K562 (cell line): ENCODE data around the gene TGFBR1. TPM values are rescaled to one million over a fixed set of nuclear protein-coding genes. Genes with fewer than 3 reads are reported as not detected.

ENCODE experiments used
- DPF2 ChIP-seq: fragments of 450-650 bp; IDR thresholded peaks from 2 replicates; pipeline ENCODE4 v1.6.1; 2016
- MEF2A ChIP-seq: IDR thresholded peaks from 2 replicates; pipeline ENCODE4 v1.6.1; 2011; ENCODE audit warnings: low read depth, mild to moderate bottlenecking, low read length, moderate library complexity; ENCODE audit not compliant: control insufficient read depth
- MYBL2 ChIP-seq, 2 experiments: fragments of 450-650 bp in 1 of 2; sonication (generic) in 1 of 2; formaldehyde crosslinking in 1 of 2; IDR thresholded peaks; 2 replicates each; pipeline versions ENCODE4 v1.6.1 to v1.8.1; 2017 to 2022; ENCODE audit warnings: borderline replicate concordance in 1 of 2, inconsistent platforms in 1 of 2, low read depth in 1 of 2, mild to moderate bottlenecking in 1 of 2, missing genetic modification reagents in 1 of 2, moderate library complexity in 1 of 2
- PCBP1 ChIP-seq: fragments of 200-400 bp; formaldehyde crosslinking; IDR thresholded peaks from 2 replicates; pipeline ENCODE4 v1.6.1; 2018; ENCODE audit warnings: mild to moderate bottlenecking, low read depth, low read length; ENCODE audit not compliant: poor library complexity, severe bottlenecking
- SOX6 ChIP-seq: fragments of 450-650 bp; IDR thresholded peaks from 2 replicates; pipeline ENCODE4 v1.6.1; 2014; ENCODE audit warnings: mild to moderate bottlenecking
- TCF3 ChIP-seq: sonication (generic); formaldehyde crosslinking; IDR thresholded peaks from 2 replicates; pipeline ENCODE4 v1.4.0; 2020; ENCODE audit warnings: mild to moderate bottlenecking, missing genetic modification reagents
- ZBTB1 ChIP-seq: sonication (generic); formaldehyde crosslinking; IDR thresholded peaks from 2 replicates; pipeline ENCODE4 v1.8.1; 2023; ENCODE audit warnings: missing genetic modification reagents, low read depth, mild to moderate bottlenecking, borderline replicate concordance
- ZC3H4 ChIP-seq: sonication (generic); formaldehyde crosslinking; IDR thresholded peaks from 2 replicates; pipeline ENCODE4 v1.9.0; 2021; ENCODE audit warnings: missing genetic modification reagents, borderline replicate concordance
- ZFP36 ChIP-seq: fragments of 150-350 bp; IDR thresholded peaks from 2 replicates; pipeline ENCODE4 v1.6.1; 2018; ENCODE audit warnings: low read length, low read depth; ENCODE audit not compliant: partially characterized antibody
- ZNF384 ChIP-seq: IDR thresholded peaks from 2 replicates; pipeline ENCODE4 v1.6.1; 2012; ENCODE audit warnings: low read depth, low read length, improper control_type of control experiment
- polyA plus RNA-seq, 8 experiments: library from polyadenylated mRNA; depleted of rRNA in 4 of 8; stranded (reverse) in 5 of 8; unstranded in 3 of 8; fragments of >200 nt; fragmentation: Nextera tagmentation in 2 of 8; fragmentation: Illumina TruSeq in 1 of 8; extraction: Ambion mirVana in 2 of 8; extraction: Trizol in 1 of 8; gene quantifications; 2 replicates each; pipeline versions ENCODE4 v1.2.1 to v1.2.3, GENCODE V29; 2011 to 2014; ENCODE audit warnings: inconsistent platforms in 1 of 8, missing spikeins in 1 of 8
- total RNA-seq, 7 experiments: library from RNA; depleted of rRNA in 6 of 7; stranded (reverse); fragments of >200 nt in 6 of 7; fragmentation: Illumina TruSeq in 2 of 7; extraction: Trizol in 2 of 7; gene quantifications; 2 replicates each; pipeline versions ENCODE4 v1.2.1 to v1.2.3, GENCODE V29; 2011 to 2021; ENCODE audit warnings: low replicate concordance in 1 of 7
- TF ChIP-seq, protein P1 (sequence below): fragments of 450-650 bp; IDR thresholded peaks from 2 replicates; pipeline ENCODE4 v1.6.1; 2016; ENCODE audit warnings: antibody characterized with exemption
- TF ChIP-seq, protein P2 (sequence below): fragments of 450-650 bp; conservative IDR thresholded peaks from 2 replicates; pipeline ENCODE4 v1.6.1; 2016; ENCODE audit warnings: missing genetic modification characterization, low read depth, mild to moderate bottlenecking, control low read depth, missing compliant biosample characterization
- TF ChIP-seq, protein P3 (sequence below): sonication (generic); formaldehyde crosslinking; IDR thresholded peaks from 2 replicates; pipeline ENCODE4 v1.8.0; 2022; ENCODE audit warnings: missing genetic modification reagents, mild to moderate bottlenecking, borderline replicate concordance
- TF ChIP-seq, protein P4 (sequence below): fragments of 250-450 bp; sonication (Bioruptor Pico); IDR thresholded peaks from 2 replicates; pipeline ENCODE4 v1.5.0; 2022; ENCODE audit warnings: mild to moderate bottlenecking
- TF ChIP-seq, protein P5 (sequence below): fragments of 250-450 bp; sonication (Bioruptor Pico); IDR thresholded peaks from 2 replicates; pipeline ENCODE4 v1.4.0; 2020; ENCODE audit warnings: mild to moderate bottlenecking

The TGFBR1 gene
- total and polyA plus RNA-seq, 9 of the 15 experiments (the other 6 are each of a cell fraction or from before 2014, with no cell fraction given): 15.5 to 62.4 (median 42.7) TPM

DNA sequence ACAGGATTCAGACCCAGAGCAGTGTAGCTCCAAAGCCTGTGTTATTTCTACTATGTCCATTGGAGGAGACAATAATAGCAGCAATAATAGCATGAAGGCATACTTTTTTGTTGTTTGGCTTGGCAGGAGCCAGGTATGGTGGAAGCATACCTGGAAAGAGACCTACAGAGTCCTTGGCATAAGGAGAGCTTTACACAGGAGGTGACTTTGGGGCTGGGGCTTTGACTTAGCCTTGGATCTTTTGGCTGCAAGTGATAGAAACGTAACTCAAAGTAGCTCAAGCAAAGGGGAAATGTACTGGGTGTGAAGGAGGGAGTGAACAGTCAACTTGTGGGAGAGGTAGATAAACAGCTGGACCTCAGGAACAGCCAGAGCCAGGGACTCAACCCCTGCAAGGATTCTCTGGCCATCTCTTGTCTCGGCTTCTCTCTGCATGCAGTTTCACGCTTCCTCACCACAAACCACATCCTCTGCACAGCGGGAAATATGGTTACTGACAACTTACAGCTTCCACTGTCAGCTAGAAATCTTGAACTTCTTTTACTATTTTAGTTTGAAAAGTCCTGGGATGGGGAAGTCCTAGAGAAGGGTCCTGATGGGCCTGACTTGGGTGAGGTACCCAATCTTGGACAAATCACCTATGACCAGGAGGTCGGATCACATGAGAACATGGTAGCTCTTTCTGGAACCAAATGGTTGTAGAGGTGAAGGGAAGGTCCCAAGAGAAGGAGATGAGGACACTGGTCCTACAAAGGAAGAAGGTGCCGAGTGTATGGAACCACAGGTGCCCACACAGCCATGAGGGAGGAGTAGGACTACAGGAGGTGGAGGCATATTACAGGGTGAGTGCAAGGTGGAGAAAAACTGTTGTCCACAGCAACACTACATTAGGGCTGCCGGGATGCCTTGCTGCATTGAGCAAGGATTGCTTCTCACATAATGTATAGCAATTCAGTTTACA is 47.0 kb upstream of the TGFBR1 start (continued):
- TF ChIP-seq, protein P1, sequence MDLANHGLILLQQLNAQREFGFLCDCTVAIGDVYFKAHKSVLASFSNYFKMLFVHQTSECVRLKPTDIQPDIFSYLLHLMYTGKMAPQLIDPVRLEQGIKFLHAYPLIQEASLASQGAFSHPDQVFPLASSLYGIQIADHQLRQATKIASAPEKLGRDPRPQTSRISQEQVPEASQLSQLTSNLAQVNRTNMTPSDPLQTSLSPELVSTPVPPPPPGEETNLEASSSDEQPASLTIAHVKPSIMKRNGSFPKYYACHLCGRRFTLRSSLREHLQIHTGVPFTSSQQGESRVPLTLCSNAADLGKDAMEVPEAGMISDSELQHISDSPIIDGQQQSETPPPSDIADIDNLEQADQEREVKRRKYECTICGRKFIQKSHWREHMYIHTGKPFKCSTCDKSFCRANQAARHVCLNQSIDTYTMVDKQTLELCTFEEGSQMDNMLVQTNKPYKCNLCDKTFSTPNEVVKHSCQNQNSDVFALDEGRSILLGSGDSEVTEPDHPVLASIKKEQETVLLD: no peak
- TF ChIP-seq ZFP36 (no peak), ZC3H4 (CRISPR knock-in tag) (no peak), PCBP1 (no peak), ZBTB1 (no peak), TCF3 (CRISPR knock-in tag) (peak; percentile 96), MYBL2 (IDR thresholded peaks at IDR 0.05; ENCODE audit: low read depth) (no peak), MYBL2 (CRISPR knock-in tag; IDR thresholded peaks at IDR 0.05; ENCODE audit: borderline replicate concordance) (no peak), DPF2 (peak; percentile 87), ZNF384 (no peak), SOX6 (peak; percentile 78), MEF2A (0 out of 2 replicates have a peak, but pooled peaks have one; percentile 20)
- TF ChIP-seq, protein P2, sequence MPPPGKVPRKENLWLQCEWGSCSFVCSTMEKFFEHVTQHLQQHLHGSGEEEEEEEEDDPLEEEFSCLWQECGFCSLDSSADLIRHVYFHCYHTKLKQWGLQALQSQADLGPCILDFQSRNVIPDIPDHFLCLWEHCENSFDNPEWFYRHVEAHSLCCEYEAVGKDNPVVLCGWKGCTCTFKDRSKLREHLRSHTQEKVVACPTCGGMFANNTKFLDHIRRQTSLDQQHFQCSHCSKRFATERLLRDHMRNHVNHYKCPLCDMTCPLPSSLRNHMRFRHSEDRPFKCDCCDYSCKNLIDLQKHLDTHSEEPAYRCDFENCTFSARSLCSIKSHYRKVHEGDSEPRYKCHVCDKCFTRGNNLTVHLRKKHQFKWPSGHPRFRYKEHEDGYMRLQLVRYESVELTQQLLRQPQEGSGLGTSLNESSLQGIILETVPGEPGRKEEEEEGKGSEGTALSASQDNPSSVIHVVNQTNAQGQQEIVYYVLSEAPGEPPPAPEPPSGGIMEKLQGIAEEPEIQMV (tag): no peak
- TF ChIP-seq, protein P3, sequence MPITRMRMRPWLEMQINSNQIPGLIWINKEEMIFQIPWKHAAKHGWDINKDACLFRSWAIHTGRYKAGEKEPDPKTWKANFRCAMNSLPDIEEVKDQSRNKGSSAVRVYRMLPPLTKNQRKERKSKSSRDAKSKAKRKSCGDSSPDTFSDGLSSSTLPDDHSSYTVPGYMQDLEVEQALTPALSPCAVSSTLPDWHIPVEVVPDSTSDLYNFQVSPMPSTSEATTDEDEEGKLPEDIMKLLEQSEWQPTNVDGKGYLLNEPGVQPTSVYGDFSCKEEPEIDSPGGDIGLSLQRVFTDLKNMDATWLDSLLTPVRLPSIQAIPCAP (CRISPR knock-in tag): no peak
- TF ChIP-seq, protein P4, sequence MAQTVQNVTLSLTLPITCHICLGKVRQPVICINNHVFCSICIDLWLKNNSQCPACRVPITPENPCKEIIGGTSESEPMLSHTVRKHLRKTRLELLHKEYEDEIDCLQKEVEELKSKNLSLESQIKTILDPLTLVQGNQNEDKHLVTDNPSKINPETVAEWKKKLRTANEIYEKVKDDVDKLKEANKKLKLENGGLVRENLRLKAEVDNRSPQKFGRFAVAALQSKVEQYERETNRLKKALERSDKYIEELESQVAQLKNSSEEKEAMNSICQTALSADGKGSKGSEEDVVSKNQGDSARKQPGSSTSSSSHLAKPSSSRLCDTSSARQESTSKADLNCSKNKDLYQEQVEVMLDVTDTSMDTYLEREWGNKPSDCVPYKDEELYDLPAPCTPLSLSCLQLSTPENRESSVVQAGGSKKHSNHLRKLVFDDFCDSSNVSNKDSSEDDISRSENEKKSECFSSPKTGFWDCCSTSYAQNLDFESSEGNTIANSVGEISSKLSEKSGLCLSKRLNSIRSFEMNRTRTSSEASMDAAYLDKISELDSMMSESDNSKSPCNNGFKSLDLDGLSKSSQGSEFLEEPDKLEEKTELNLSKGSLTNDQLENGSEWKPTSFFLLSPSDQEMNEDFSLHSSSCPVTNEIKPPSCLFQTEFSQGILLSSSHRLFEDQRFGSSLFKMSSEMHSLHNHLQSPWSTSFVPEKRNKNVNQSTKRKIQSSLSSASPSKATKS (CRISPR knock-in tag): no peak
- TF ChIP-seq, protein P5, sequence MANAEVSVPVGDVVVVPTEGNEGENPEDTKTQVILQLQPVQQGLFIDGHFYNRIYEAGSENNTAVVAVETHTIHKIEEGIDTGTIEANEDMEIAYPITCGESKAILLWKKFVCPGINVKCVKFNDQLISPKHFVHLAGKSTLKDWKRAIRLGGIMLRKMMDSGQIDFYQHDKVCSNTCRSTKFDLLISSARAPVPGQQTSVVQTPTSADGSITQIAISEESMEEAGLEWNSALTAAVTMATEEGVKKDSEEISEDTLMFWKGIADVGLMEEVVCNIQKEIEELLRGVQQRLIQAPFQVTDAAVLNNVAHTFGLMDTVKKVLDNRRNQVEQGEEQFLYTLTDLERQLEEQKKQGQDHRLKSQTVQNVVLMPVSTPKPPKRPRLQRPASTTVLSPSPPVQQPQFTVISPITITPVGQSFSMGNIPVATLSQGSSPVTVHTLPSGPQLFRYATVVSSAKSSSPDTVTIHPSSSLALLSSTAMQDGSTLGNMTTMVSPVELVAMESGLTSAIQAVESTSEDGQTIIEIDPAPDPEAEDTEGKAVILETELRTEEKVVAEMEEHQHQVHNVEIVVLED (CRISPR knock-in tag): no peak
